HCT116 (cell line): Measurements from ENCODE around the gene HASPIN. TPM values are rescaled to one million over a fixed set of nuclear protein-coding genes. Genes with fewer than 3 reads are reported as not detected.

Experiments used
- ATAC-seq: fragments of 200-7000 bp; cut with Tn5 transposase; 2 replicates; pipeline ENCODE4 v1.9.1; 2020; ENCODE audit warnings: mild to moderate bottlenecking, moderate library complexity
- BruUV-seq: library from RNA; stranded (reverse); fragments of 400-500 nt; replicated peaks from 2 replicates; lab custom pipeline; 2021; lab: Mats Ljungman, UMichigan
- CTCF ChIA-PET: fragments of 300-600 bp; sonication (Branson Sonifier 250); formaldehyde crosslinking; loops from one replicate; lab custom pipeline; 2021; ENCODE audit warnings: antibody characterized with exemption; lab: Charles Lee
- POLR2A ChIA-PET: fragments of 300-600, 350-600 bp; sonication (Branson Sonifier 250); formaldehyde crosslinking; loops from one replicate; lab custom pipeline; 2021; ENCODE audit warnings: antibody characterized with exemption; lab: Charles Lee
- RAD21 ChIA-PET, 2 experiments: fragments of 300-600 bp; sonication (Branson Sonifier 250); formaldehyde crosslinking; loops; one replicate each; lab custom pipeline; 2023; ENCODE audit warnings: low total read pairs in 2 of 2; ENCODE audit not compliant: uncharacterized antibody in 2 of 2, unreplicated experiment in 2 of 2, low non-redundant PET in 1 of 2; lab: Charles Lee
- DNase-seq: peaks from one replicate; pipeline ENCODE4 v3.0.0-alpha.2; 2010; ENCODE audit warnings: low read depth, low spot score
- H2AFZ ChIP-seq: fragments of 200-600 bp; shearing (Covaris generic), sonication (generic); 2 replicates; pipeline ENCODE4 v1.6.1; 2017; ENCODE audit warnings: low read depth, mixed run types, mixed read lengths, antibody characterized with exemption, low read length; ENCODE audit not compliant: poor library complexity, severe bottlenecking
- H3K27ac ChIP-seq: 2 replicates; pipeline ENCODE4 v1.5.1; 2012; ENCODE audit warnings: low read depth, low read length
- H3K27me3 ChIP-seq: fragments of 200-600 bp; sonication (generic); 2 replicates; pipeline ENCODE4 v1.6.1; 2016; ENCODE audit warnings: mixed run types, low read length, mixed read lengths; ENCODE audit not compliant: insufficient read depth
- H3K36me3 ChIP-seq, 2 experiments: fragments of 200-500 bp in 1 of 2; fragments of 200-600 bp in 1 of 2; sonication (Bioruptor generic) in 1 of 2; sonication (generic) in 1 of 2; 2 replicates each; pipeline versions ENCODE4 v1.5.1 to v1.6.1; 2014 to 2016; ENCODE audit warnings: low read length in 2 of 2, inconsistent platforms in 1 of 2, mixed read lengths in 1 of 2, mixed run types in 1 of 2; ENCODE audit not compliant: insufficient read depth in 2 of 2, control insufficient read depth in 1 of 2
- H3K4me1 ChIP-seq, 2 experiments: fragments of 200-600 bp in 1 of 2; sonication (generic) in 1 of 2; 2 replicates each; pipeline versions ENCODE4 v1.5.1 to v1.6.1; 2012 to 2017; ENCODE audit warnings: low read length in 2 of 2, inconsistent platforms in 1 of 2, mild to moderate bottlenecking in 1 of 2, mixed read lengths in 1 of 2, mixed run types in 1 of 2, moderate library complexity in 1 of 2; ENCODE audit not compliant: insufficient read depth in 2 of 2, control insufficient read depth in 1 of 2
- H3K4me2 ChIP-seq: fragments of 200-600 bp; sonication (generic); 2 replicates; pipeline ENCODE4 v1.6.1; 2017; ENCODE audit warnings: mixed run types, low read length, mixed read lengths
- H3K4me3 ChIP-seq, 2 experiments: fragments of 200-600 bp in 1 of 2; sonication (generic) in 1 of 2; replicated peaks in 1 of 2; 2 replicates each; pipeline ENCODE4 v1.5.1; 2011 to 2016; ENCODE audit warnings: low read length in 2 of 2, control low read depth in 1 of 2, low read depth in 1 of 2, mild to moderate bottlenecking in 1 of 2, mixed read lengths in 1 of 2, mixed run types in 1 of 2
- H3K79me2 ChIP-seq: fragments of 200-600 bp; sonication (generic); 2 replicates; pipeline ENCODE4 v1.6.1; 2017; ENCODE audit warnings: mild to moderate bottlenecking, mixed run types, low read length, moderate library complexity, mixed read lengths; ENCODE audit not compliant: insufficient read depth
- H3K9ac ChIP-seq: fragments of 200-600 bp; sonication (generic); 2 replicates; pipeline ENCODE4 v1.6.1; 2016; ENCODE audit warnings: low read length, mixed read lengths
- H3K9me2 ChIP-seq: fragments of 200-600 bp; sonication (generic), shearing (Covaris generic); 2 replicates; pipeline ENCODE4 v1.6.1; 2017; ENCODE audit warnings: mixed run types, mild to moderate bottlenecking, moderate library complexity; ENCODE audit not compliant: insufficient read depth
- H3K9me3 ChIP-seq, 2 experiments: fragments of 200-500 bp in 1 of 2; fragments of 200-600 bp in 1 of 2; sonication (Bioruptor generic) in 1 of 2; sonication (generic) in 1 of 2; 2 replicates each; pipeline ENCODE4 v1.6.1; 2014 to 2017; ENCODE audit warnings: low read length in 2 of 2, mixed read lengths in 2 of 2, inconsistent platforms in 1 of 2, low read depth in 1 of 2, mild to moderate bottlenecking in 1 of 2, mixed run types in 1 of 2, moderate library complexity in 1 of 2; ENCODE audit not compliant: control insufficient read depth in 1 of 2, insufficient read depth in 1 of 2
- H4K20me1 ChIP-seq: fragments of 200-600 bp; sonication (generic), shearing (Covaris generic); 2 replicates; pipeline ENCODE4 v1.6.1; 2017; ENCODE audit warnings: mixed run types, mild to moderate bottlenecking, moderate library complexity; ENCODE audit not compliant: insufficient read depth
- ATF3 ChIP-seq: IDR thresholded peaks from 2 replicates; pipeline ENCODE4 v1.6.1; 2012
- CBX3 ChIP-seq: IDR thresholded peaks from 2 replicates; pipeline ENCODE4 v1.6.1; 2012; ENCODE audit warnings: low read depth
- CEBPB ChIP-seq: IDR thresholded peaks from 2 replicates; pipeline ENCODE4 v1.6.1; 2012; ENCODE audit warnings: low read depth
- EGR1 ChIP-seq: IDR thresholded peaks from 2 replicates; pipeline ENCODE4 v1.6.1; 2012; ENCODE audit warnings: low read depth
- ELF1 ChIP-seq: IDR thresholded peaks from 2 replicates; pipeline ENCODE4 v1.6.1; 2012; ENCODE audit warnings: low read depth, borderline replicate concordance
- FOSL1 ChIP-seq: IDR thresholded peaks from 2 replicates; pipeline ENCODE4 v1.6.1; 2012; ENCODE audit warnings: low read depth
- POLR2A ChIP-seq: IDR thresholded peaks from 2 replicates; pipeline ENCODE4 v1.7.0; 2011; ENCODE audit warnings: borderline replicate concordance; ENCODE audit not compliant: insufficient read depth, insufficient read length; ENCODE audit errors: extremely low read depth
- POLR2AphosphoS5 ChIP-seq: IDR thresholded peaks from 2 replicates; pipeline ENCODE4 v1.6.1; 2011; ENCODE audit warnings: mild to moderate bottlenecking, low read depth, low read length, moderate library complexity
- TCF7L2 ChIP-seq: IDR thresholded peaks from 2 replicates; pipeline ENCODE4 v1.7.0; 2011; ENCODE audit warnings: borderline replicate concordance, inconsistent platforms; ENCODE audit not compliant: insufficient read depth, insufficient read length; ENCODE audit errors: extremely low read depth
- YY1 ChIP-seq: IDR thresholded peaks from 2 replicates; pipeline ENCODE4 v1.6.1; 2011; ENCODE audit warnings: low read length, low read depth, moderate library complexity, mild to moderate bottlenecking; ENCODE audit not compliant: insufficient replicate concordance; ENCODE audit errors: extremely low read depth
- ZNF274 ChIP-seq: fragments of 200-500 bp; sonication (Bioruptor generic); IDR thresholded peaks from 2 replicates; pipeline ENCODE4 v1.6.1; 2014; ENCODE audit warnings: mild to moderate bottlenecking, low read depth, low read length, inconsistent platforms
- intact Hi-C: fragments of 100-400 bp; cut with micrococcal nuclease; formaldehyde crosslinking; loops from 2 replicates; pipeline ENCODE4 v1.10.0; 2022
- total RNA-seq: library from RNA; stranded (reverse); gene quantifications from one replicate; pipeline ENCODE4 v1.2.1, GENCODE V29; 2021; ENCODE audit not compliant: unreplicated experiment
- TF ChIP-seq, protein P1 (sequence below): IDR thresholded peaks from 2 replicates; pipeline ENCODE4 v1.6.1; 2012

Gene HASPIN
- total RNA-seq, 1 experiment from 2014 or later, result 19.6 TPM

DNA sequence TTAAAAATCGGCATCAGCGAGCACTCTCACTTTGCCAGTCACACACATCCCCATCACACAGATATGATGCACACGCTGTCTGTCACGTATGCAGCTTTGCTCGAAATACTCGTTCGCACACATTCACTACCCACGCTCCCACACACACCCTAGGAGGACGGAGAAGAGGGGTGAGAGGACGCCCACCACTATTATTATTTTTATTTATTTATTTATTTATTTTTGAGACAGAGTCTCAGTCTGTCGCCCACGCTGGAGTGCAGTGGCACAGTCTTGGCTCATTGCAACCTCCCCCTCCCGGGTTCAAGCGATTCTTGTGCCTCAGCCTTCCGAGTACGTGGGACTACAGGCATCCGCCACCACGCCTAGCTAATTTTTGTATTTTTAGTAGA, 30.4 kb downstream of the HASPIN start:
- Histone ChIP-seq H2AFZ (no peak overlapping the region), H3K79me2 (no peaks in the 10 kb centered on the region), H3K9me2 (no peaks in the 10 kb centered on the region), H3K27me3 (no peaks in the 10 kb centered on the region), H3K4me3 (peak overlapping the region in 1 of 2 experiments; percentile 18; a peak in 1 of 4 replicates)
- no TSS peak for BruUV-seq
- ChIA-PET CTCF (interaction anchor here (2.7 kb wide), 1 partner anchor 16 kb away, joined by 20 read pairs; no protein-coding TSS in a partner anchor), POLR2A (no interaction called here)
- ATAC-seq, result no peak
- TF ChIP-seq ATF3 (no peak), TCF7L2 (no peak), YY1 (no peak), POLR2AphosphoS5 (no peak), FOSL1 (no peak), ZNF274 (no peak), ELF1 (no peak), CEBPB (no peak), POLR2A (no peak), EGR1 (no peak), CBX3 (no peak)
- TF ChIP-seq, protein P1, sequence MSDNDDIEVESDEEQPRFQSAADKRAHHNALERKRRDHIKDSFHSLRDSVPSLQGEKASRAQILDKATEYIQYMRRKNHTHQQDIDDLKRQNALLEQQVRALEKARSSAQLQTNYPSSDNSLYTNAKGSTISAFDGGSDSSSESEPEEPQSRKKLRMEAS, result no peak
- TF ChIP-seq, all 23 proteins: peak for 0
- Histone ChIP-seq H3K4me2 (peak overlapping the region; percentile 62), H3K9me3 (no peaks in the 10 kb centered on the region), H3K9ac (no peak overlapping the region), H3K27ac (no peak overlapping the region), H3K4me1 (peaks cover 4 to 16% of the 10 kb centered on the region in 2 experiments; a peak in 3 of 4 replicates), H4K20me1 (no peaks in the 10 kb centered on the region), H3K36me3 (no peaks in the 10 kb centered on the region)
- intact Hi-C loops, result no loop called here
- DNase-seq, result no peak
- RAD21 ChIA-PET, result no interaction called here
